Measurements from ENCODE around the gene ADPRM.

The ADPRM gene

GRCh38 chr17:10743316-10744009, 46.1 kb downstream of the ADPRM start:
- DNase-seq = no peak

DNA sequence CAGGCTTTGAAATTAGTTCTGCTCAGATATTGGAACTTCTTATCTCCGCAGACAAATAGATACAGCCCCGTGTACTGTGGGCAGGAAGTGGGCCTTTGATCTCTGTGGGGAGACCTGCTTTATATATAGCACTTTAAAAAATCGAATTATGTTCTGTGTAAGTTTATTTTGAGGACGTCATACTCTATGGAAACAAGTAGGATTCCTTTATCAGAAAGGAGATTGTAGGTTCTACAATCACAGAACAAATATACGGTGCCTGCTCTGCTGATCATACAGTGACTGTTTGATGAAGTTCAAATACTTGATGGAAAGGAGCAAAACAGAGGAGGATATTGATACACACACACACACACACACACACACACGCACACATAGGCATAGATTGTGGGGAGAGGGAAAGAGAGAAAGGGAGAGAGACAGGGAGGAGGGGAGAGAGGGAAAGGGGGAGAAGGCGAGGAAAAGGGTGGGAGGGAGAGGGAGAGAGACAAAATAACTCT, 47.2 kb downstream of the ADPRM start:
- DNase-seq = no peak

DNA sequence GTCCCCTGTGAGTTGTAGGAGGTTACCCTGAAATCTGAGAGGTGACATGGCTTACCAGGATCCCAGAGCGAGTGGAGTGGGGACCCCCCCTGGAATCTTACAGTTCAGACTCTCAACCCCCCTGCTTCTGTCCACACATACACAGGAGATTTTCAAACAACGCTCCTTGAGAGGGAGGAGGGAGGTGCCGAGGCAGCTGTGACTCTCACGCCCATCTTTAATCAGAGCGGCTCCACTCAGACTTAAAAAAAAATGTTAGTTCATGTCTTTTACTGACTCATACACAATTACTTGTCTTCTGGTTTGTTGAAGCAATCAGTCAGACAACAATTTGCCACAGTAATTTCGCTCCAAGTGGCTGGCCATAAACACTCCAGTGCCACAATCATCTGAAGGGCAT, 47.8 kb downstream of the ADPRM start:
- no peak for DNase-seq

DNA sequence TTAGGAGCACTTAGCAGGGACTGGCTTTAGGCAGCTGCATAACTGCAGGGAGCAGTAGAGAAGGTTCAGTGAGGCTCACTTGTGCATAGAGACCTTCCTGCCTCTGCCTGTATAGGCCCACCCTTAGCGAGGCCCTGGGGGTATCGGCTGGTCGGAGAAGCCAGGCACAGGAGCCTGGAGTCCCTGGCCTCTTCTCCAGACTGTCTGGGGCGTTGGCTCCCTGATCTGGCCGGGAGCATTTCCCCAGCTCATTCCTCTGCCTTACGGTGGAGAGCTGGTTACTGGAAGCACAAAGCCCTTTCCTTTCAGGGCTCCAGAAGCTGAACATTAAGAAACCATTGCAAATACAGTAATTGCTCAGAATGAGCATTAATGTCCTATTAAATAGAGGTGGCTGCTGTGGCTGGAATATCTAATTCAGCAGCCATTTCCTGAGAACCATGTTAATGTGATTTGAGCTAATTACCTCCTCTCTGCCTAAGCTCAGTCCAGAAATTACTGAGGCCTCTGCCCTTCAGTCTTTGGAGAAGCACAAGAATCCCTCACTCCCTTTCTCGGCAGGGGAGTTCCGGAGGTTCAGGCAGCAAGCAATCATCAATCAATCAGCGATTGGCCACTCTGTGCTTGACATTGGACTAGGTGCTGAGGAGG, 51.3 kb downstream of the ADPRM start:
- DNase-seq = no peak

DNA sequence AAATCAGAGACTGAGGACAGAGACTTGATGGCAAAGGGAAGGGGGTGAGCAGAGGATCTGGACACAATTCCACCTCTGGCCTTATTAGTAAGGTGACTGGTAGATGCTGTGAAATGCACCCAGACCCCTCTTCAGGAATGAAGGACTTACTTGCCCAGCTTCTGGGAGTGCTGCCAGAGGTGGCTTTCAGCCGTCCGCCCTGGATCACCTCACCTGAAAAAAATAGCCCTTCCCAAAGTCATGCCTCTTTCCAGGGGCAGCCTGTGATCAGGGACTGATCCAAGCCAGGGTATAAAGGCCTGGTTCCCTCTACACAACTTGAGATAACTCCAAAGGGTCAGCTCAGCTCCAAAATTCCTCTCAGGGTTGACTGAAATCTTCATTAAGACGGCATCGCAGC, 52.8 kb downstream of the ADPRM start:
- no peak for DNase-seq

GRCh38 chr17:10751563-10751962, 54.2 kb downstream of the ADPRM start:
- no peak for DNase-seq

DNA sequence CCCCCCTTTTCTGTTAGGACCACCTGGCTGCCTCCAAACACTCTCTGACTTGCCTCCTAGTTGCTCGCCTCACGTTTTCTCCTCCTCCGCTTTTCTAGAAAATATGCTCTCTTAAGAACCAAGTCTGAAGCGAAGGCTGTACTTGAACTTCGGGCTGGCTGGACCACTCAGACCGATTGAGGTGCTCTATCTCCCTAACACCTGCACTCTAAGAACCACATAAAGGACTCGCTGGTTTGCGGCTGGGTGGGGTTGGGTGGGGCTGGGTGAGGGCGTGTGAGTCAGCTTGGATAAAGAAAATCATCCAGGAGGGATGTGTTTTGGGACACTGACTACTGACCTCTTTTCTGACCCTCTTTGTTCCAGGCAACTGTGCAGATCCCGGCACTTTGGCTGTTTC, 55.3 kb downstream of the ADPRM start:
- DNase-seq = no peak

DNA sequence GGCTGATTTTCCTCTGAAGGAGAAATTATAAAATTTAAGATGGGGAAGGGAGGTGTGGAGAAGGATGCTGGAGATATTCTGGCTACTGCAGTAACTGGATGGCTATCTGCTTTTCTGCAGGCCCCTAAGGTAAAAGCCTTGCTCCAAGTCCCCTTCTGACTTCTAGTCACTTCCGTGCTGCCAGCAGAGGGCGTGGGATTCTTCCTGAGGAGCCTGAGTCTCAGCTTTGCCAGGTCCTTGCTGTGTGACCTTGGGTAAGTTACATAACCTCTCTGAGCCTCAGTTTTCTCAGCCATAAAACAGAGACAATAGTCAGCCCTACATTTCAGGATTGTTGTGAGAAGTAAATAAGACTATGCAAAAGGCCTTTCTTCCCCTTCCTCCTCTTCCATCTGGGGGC, 56.7 kb downstream of the ADPRM start:
- no peak for DNase-seq

- no peak for DNase-seq
Observed at GRCh38 chr17:10754861-10755591, 57.6 kb downstream of the ADPRM start.

DNA sequence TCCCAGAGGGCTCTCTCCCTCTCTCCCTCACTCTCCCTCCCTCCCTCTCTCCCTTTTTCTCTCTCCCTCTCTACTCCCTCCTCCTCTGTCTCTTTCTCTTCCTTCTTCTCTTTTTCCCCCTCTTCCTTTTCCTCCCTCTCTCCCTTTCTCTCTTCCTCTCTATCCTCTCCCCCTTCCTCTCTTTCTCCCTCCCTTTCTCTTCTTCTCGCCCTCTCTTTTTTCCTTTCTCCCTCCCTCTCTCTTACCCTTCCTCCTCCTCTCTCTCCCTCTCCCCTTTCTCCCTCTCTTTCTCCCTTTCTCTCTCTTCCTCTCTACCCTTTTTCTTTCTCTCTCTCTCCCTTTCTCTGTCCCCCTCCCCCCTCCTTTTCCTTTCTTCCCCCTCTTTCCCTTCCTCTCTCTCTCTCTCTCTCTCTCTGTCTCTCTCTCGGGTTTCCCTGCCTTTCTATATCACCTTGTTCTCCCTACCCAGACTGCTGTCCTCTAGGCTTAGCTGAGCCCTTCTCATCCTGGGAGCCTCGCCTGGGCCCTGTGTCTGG, 58.3 kb downstream of the ADPRM start:
- no peak for DNase-seq

DNA sequence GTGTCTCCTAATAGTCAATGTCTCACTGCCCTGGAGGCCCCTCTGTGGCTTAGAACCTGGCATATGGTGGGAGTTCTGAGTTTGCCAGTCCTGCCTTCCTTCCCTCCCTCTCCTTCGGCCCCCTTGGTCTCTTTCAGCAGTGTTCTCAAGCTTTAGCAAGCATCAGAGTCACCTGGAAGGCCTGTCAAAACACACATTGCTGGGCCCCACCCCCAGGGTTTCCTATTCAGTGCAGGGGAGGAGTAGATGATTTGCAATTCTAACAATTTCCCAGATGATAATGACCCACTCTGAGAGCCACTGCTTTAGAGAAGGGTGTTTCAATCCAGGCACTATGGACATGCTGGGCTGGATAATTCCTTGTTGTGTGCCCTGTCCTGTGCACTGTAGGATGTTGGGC, 58.8 kb downstream of the ADPRM start:
- DNase-seq = no peak

GRCh38 chr17:10756619-10757018, 59.2 kb downstream of the ADPRM start:
- no peak for DNase-seq

DNA sequence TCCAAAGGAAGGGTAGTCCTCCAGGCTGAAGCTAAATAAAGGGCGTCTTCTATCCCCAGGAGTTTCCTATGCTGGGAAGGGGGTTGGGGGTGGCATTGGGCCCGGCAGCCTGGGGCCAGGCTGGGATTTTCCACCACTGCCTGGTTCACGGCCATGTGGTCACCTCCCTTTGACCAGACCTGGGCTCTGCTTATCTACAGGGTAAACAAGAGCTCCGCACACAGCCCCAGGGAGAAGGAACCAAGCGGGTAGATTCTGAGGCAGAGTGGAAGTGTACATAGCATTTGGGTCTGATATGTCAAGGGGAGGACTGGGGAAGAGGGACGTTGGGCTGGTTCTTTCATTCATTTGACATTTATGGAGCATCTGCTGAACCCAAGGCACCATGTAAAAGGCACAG, 59.7 kb downstream of the ADPRM start:
- DNase-seq = no peak

- no peak for DNase-seq
Observed at GRCh38 chr17:10757647-10758046, 60.3 kb downstream of the ADPRM start.

GRCh38 chr17:10758062-10758461, 60.7 kb downstream of the ADPRM start:
- no peak for DNase-seq
